Measurements from ENCODE around the gene LNX2.

DNA sequence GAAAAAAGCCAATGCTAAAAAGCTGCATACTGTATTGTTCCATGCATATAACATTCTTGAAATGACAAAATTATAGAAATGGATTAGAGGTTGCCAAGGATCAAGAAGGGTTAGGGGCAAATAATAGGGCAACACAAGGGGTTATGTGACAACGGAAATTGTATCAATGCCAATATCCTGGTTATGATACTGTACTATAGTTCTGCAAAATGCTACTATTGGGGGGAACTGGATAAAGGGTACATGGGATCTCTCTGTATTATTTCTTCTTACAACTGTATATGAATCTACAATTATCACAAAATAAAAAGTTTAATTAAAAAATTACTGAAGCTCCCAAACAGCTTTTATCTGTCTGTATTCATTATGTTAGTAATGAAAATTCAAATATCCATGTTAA is 31.9 kb downstream of the LNX2 start:
- TF ChIP-seq POLR2AphosphoS5 (IDR thresholded peaks at IDR 0.05; ENCODE audit: low read depth, low read length) (no peak), TAF1 (IDR thresholded peaks at IDR 0.05; ENCODE audit: borderline replicate concordance, insufficient read depth, low read length) (no peak)
